Fibroblast of pulmonary artery (primary cell): ENCODE data around the gene ANGPTL7.

Experiments
- DNase-seq: peaks from one replicate; pipeline ENCODE4 v3.0.0-alpha.2; 2010; ENCODE audit warnings: low read depth
- H3K4me3 ChIP-seq: replicated peaks from 2 replicates; pipeline ENCODE4 v1.5.1; 2011; ENCODE audit warnings: low read depth, mild to moderate bottlenecking, control low read depth, low read length, moderate library complexity
- TF ChIP-seq, protein P1 (sequence below): IDR thresholded peaks from 2 replicates; pipeline ENCODE4 v1.5.1; 2011; ENCODE audit warnings: mild to moderate bottlenecking, control low read depth, low read length, inconsistent platforms; ENCODE audit errors: missing control alignments

ANGPTL7 gene, protein sequence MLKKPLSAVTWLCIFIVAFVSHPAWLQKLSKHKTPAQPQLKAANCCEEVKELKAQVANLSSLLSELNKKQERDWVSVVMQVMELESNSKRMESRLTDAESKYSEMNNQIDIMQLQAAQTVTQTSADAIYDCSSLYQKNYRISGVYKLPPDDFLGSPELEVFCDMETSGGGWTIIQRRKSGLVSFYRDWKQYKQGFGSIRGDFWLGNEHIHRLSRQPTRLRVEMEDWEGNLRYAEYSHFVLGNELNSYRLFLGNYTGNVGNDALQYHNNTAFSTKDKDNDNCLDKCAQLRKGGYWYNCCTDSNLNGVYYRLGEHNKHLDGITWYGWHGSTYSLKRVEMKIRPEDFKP

DNA sequence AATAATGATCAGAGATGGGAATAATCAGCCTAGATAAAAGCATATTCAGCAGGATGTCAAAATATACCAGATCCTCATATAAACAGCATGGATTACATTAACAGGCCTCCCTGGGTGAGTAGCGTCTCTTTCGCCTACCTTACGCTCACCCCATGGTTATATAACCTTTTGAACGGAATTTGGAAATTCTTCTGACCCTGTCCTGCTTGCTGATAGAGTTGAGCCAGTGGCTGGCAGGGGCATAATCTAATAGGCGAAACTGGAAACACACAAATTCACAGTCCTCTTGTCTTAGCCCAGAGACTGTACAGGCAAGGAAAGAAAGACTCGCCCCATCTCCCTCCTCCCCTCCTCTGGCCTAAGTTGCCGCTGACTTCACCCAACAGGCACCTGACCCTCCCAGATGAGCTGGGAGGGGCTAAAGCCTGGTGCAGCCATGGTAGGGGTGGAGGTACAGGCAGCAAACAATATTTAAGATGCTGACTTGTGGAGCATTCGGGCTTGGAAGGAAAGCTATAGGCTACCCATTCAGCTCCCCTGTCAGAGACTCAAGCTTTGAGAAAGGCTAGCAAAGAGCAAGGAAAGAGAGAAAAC is at the start of gene ANGPTL7:
Gene ANGPTL7 (plus strand): TSS at position 498 of the 594 bp plus-strand sequence. CDS start 225 bp downstream, outside the sequence.
- TF ChIP-seq, protein P1, sequence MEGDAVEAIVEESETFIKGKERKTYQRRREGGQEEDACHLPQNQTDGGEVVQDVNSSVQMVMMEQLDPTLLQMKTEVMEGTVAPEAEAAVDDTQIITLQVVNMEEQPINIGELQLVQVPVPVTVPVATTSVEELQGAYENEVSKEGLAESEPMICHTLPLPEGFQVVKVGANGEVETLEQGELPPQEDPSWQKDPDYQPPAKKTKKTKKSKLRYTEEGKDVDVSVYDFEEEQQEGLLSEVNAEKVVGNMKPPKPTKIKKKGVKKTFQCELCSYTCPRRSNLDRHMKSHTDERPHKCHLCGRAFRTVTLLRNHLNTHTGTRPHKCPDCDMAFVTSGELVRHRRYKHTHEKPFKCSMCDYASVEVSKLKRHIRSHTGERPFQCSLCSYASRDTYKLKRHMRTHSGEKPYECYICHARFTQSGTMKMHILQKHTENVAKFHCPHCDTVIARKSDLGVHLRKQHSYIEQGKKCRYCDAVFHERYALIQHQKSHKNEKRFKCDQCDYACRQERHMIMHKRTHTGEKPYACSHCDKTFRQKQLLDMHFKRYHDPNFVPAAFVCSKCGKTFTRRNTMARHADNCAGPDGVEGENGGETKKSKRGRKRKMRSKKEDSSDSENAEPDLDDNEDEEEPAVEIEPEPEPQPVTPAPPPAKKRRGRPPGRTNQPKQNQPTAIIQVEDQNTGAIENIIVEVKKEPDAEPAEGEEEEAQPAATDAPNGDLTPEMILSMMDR = no peak
- DNase-seq = no peak
- H3K4me3 ChIP-seq = no peak within 1 kb of the TSS

GRCh38 chr1:11142618-11143391 is 46.4 kb upstream of the ANGPTL7 start:
- DNase-seq = no peak
- H3K4me3 ChIP-seq = no peak overlapping the region
- TF ChIP-seq, protein P1 = no peak

DNA sequence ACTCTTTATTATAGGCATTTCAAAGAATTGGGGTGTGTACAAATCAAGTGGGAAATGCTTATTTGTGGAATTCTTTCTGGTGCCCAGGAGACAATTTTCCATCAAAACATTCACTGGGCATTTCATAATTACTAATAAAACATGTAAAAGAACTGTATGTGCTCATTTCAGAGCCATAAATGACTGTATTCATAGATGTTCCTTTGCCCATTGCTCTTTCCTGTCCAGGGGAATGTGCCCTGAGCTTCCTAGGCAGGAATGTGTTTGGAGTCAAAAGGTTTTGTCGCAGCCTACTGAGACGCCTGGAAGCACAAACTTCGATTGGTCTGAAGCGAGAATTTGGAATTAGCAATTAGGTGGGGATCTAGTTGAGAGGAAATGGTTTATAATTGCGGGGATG is 45.8 kb upstream of the ANGPTL7 start:
- no peak overlapping the region for H3K4me3 ChIP-seq
- TF ChIP-seq, protein P1 = no peak
- no peak for DNase-seq

DNA sequence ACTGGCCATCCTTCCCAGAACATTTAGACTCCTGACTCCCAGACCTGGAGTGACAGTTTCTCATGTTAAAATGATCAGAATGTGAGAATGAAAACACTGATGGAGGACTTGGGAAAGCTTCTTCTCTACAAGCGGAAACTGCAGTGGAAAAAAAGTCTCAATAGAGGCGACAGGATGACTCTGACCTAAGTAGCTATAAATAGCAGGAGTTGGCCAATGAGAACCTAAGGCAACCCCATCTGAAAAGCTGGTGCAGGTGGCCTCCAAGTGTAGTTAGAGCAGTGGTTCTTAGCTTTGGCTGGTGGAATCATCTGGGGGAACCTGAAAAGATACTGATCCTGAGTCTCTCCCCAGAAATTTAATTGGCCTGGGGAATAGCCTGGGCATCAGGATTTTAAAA is 45.2 kb upstream of the ANGPTL7 start:
- TF ChIP-seq, protein P1 = no peak
- no peak for DNase-seq

GRCh38 chr1:11144570-11145256 is 44.4 kb upstream of the ANGPTL7 start:
- TF ChIP-seq, protein P1 = no peak
- no peak for DNase-seq
- H3K4me3 ChIP-seq = no peak overlapping the region

More for the DNA sequence above, 45.2 kb upstream of the ANGPTL7 start:
- no peak overlapping the region for H3K4me3 ChIP-seq

- TF ChIP-seq, protein P1 = no peak
- DNase-seq = no peak
- no peak overlapping the region for H3K4me3 ChIP-seq
Measured at GRCh38 chr1:11145741-11146140, 43.4 kb upstream of the ANGPTL7 start.
